NCI-H526 treated with DMSO at 0.1 percent for 48 hours (cell line): ENCODE data around the gene NPAS3.

Source experiments
- DNase-seq: peaks from one replicate; lab custom pipeline; 2025; lab: John Stamatoyannopoulos, UW

Gene NPAS3

GRCh38 chr14:33175951-33176350 lies 237.3 kb downstream of the NPAS3 start:
- no peak for DNase-seq

- DNase-seq, result peak; percentile 30
Observed at GRCh38 chr14:33184587-33184986, 245.9 kb downstream of the NPAS3 start.

GRCh38 chr14:33186656-33187055 lies 248.0 kb downstream of the NPAS3 start:
- DNase-seq, result peak; percentile 35

GRCh38 chr14:33188880-33189279 lies 250.2 kb downstream of the NPAS3 start:
- DNase-seq, result no peak

GRCh38 chr14:33191855-33192254 lies 253.2 kb downstream of the NPAS3 start:
- no peak for DNase-seq

GRCh38 chr14:33194551-33194950 lies 255.9 kb downstream of the NPAS3 start:
- no peak for DNase-seq

GRCh38 chr14:33198684-33199083 lies 260.0 kb downstream of the NPAS3 start:
- DNase-seq, result no peak

GRCh38 chr14:33201116-33201515 lies 262.4 kb downstream of the NPAS3 start:
- DNase-seq, result no peak

GRCh38 chr14:33206981-33207380 lies 268.3 kb downstream of the NPAS3 start:
- no peak for DNase-seq

GRCh38 chr14:33207467-33208017 lies 268.9 kb downstream of the NPAS3 start:
- DNase-seq, result no peak

GRCh38 chr14:33210311-33210710 lies 271.6 kb downstream of the NPAS3 start:
- DNase-seq, result no peak

GRCh38 chr14:33218026-33218425 lies 279.3 kb downstream of the NPAS3 start:
- DNase-seq, result no peak

- no peak for DNase-seq
Observed at GRCh38 chr14:33219957-33220356, 281.3 kb downstream of the NPAS3 start.

- DNase-seq, result no peak
Observed at GRCh38 chr14:33229269-33229929, 290.7 kb downstream of the NPAS3 start.

- DNase-seq, result no peak
Observed at GRCh38 chr14:33230021-33230420, 291.3 kb downstream of the NPAS3 start.

- no peak for DNase-seq
Observed at GRCh38 chr14:33232031-33232430, 293.4 kb downstream of the NPAS3 start.

- DNase-seq, result no peak
Observed at GRCh38 chr14:33237115-33237740, 298.5 kb downstream of the NPAS3 start.

- no peak for DNase-seq
Observed at GRCh38 chr14:33239465-33239864, 300.8 kb downstream of the NPAS3 start.

- DNase-seq, result no peak
Observed at GRCh38 chr14:33240466-33240865, 301.8 kb downstream of the NPAS3 start.

GRCh38 chr14:33241331-33241730 lies 302.7 kb downstream of the NPAS3 start:
- DNase-seq, result no peak

- no peak for DNase-seq
Observed at GRCh38 chr14:33249233-33249820, 310.6 kb downstream of the NPAS3 start.

GRCh38 chr14:33250963-33251362 lies 312.3 kb downstream of the NPAS3 start:
- DNase-seq, result no peak

- no peak for DNase-seq
Observed at GRCh38 chr14:33254342-33254741, 315.7 kb downstream of the NPAS3 start.
